ENCODE measurements around the gene TRAF1.

GRCh38 chr9:120855827-120856670 lies 70.5 kb downstream of the TRAF1 start:
- TF ChIP-seq CTCF (IDR thresholded peaks at IDR 0.05) (no peak), POLR2AphosphoS5 (IDR thresholded peaks at IDR 0.05) (no peak)
